Measurements from ENCODE around the gene GTF2A2. TPM values are rescaled to one million over a fixed set of nuclear protein-coding genes. Genes with fewer than 3 reads are reported as not detected.

GTF2A2 gene
- total RNA-seq, 1 experiment from 2014 or later: 175 TPM

DNA sequence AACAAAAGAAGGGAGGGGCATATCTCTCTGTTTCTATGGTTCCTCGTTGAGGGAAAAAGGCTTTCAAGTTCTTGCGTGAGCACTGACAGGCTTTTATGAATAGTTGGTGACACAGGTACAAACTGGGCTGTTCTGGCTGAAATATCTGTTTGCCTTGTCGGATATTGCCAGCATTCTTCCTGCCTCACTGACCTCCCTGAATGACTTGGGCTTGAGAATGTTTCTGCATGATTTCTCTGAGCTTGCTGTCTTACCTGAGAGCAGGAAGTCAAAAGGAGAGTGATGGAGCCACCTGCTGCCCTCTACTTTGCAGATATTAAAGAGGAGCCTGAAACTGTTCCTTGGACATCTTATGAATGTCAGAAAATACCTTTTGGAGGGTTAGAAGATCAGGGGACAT, 40.9 kb downstream of the GTF2A2 start:
- TF ChIP-seq CBX3 (IDR thresholded peaks at IDR 0.05; ENCODE audit: low read depth) (no peak), RAD21 (IDR thresholded peaks at IDR 0.05; ENCODE audit: low read depth) (peak; percentile 72)
- TF ChIP-seq, protein P1, sequence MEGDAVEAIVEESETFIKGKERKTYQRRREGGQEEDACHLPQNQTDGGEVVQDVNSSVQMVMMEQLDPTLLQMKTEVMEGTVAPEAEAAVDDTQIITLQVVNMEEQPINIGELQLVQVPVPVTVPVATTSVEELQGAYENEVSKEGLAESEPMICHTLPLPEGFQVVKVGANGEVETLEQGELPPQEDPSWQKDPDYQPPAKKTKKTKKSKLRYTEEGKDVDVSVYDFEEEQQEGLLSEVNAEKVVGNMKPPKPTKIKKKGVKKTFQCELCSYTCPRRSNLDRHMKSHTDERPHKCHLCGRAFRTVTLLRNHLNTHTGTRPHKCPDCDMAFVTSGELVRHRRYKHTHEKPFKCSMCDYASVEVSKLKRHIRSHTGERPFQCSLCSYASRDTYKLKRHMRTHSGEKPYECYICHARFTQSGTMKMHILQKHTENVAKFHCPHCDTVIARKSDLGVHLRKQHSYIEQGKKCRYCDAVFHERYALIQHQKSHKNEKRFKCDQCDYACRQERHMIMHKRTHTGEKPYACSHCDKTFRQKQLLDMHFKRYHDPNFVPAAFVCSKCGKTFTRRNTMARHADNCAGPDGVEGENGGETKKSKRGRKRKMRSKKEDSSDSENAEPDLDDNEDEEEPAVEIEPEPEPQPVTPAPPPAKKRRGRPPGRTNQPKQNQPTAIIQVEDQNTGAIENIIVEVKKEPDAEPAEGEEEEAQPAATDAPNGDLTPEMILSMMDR (IDR thresholded peaks at IDR 0.05 in 2 of 3, conservative IDR thresholded peaks at IDR 0.05 in 1 of 3; ENCODE audit: borderline replicate concordance in 1 of 3, insufficient read depth in 1 of 3, low read depth in 2 of 3, low read length in 2 of 3): peak in 1 of 3 experiments; percentile 40; a peak in 1 of 6 replicates
- DNase-seq (ENCODE audit: low read depth, low spot score): no peak
- ATAC-seq: no peak
- Histone ChIP-seq H3K27ac (ENCODE audit: low read depth, low read length) (no peak overlapping the region), H3K9ac (ENCODE audit: low read length) (no peak overlapping the region), H3K4me3 (replicated peaks in 1 of 2; ENCODE audit: low read depth in 1 of 2, low read length in 2 of 2) (no peak overlapping the region), H3K36me3 (ENCODE audit: control insufficient read depth in 1 of 2, insufficient read depth in 2 of 2, low read length in 2 of 2) (no peaks in the 10 kb centered on the region), H2AFZ (ENCODE audit: low read depth, low read length, poor library complexity, severe bottlenecking) (no peak overlapping the region), H3K9me2 (ENCODE audit: insufficient read depth) (no peaks in the 10 kb centered on the region), H3K4me2 (ENCODE audit: low read length) (no peak overlapping the region), H3K4me1 (ENCODE audit: control insufficient read depth in 1 of 2, insufficient read depth in 2 of 2, low read length in 2 of 2) (peaks cover 10 to 22% of the 10 kb centered on the region in 2 experiments; a peak in 3 of 4 replicates), H3K9me3 (ENCODE audit: control insufficient read depth in 1 of 2, insufficient read depth in 1 of 2, low read depth in 1 of 2, low read length in 2 of 2) (no peaks in the 10 kb centered on the region), H3K79me2 (ENCODE audit: insufficient read depth, low read length) (no peaks in the 10 kb centered on the region), H3K27me3 (ENCODE audit: insufficient read depth, low read length) (no peaks in the 10 kb centered on the region), H4K20me1 (ENCODE audit: insufficient read depth) (no peaks in the 10 kb centered on the region)
- no TSS peak for BruUV-seq (replicated peaks)
- ChIA-PET CTCF (interaction anchor here (1.6 to 3.0 kb wide), 2 partner anchors 84 to 92 kb away, joined by 3 to 23 read pairs; no protein-coding TSS in a partner anchor), RAD21 (ENCODE audit: low non-redundant PET in 1 of 2, low total read pairs in 2 of 2, uncharacterized antibody in 2 of 2, unreplicated experiment in 2 of 2) (interaction anchor here (1.0 to 1.5 kb wide), 2 partner anchors 83 to 87 kb away, joined by 4 to 6 read pairs; no protein-coding TSS in a partner anchor), POLR2A (interaction anchor here (1.2 kb wide), 1 partner anchor 84 kb away, joined by 5 read pairs; no protein-coding TSS in a partner anchor)
- intact Hi-C loops (cut with micrococcal nuclease): no loop called here

DNA sequence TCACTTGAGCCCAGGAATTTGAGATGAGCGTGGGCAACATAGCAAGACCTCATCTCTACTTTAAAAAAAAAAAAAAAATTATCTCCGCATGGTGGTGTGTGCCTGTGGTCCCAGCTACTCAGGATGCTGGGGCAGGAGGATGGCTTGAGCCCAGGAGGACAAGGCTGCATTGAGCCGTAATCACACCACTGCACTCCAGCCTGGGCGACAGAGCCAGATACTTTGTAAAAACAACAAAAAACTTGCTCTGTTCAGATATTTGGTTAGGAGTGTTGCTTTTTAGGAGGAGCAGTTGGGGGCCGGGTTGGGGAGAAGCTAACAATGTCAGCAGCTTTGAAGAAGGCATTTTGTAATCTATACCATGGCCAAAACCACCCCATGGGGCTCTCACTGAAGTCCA, 41.7 kb downstream of the GTF2A2 start:
- Histone ChIP-seq H3K27ac (ENCODE audit: low read depth, low read length) (no peak overlapping the region), H3K9ac (ENCODE audit: low read length) (no peak overlapping the region), H3K27me3 (ENCODE audit: insufficient read depth, low read length) (no peaks in the 10 kb centered on the region), H3K79me2 (ENCODE audit: insufficient read depth, low read length) (no peaks in the 10 kb centered on the region), H3K4me1 (ENCODE audit: control insufficient read depth in 1 of 2, insufficient read depth in 2 of 2, low read length in 2 of 2) (peaks cover 13 to 25% of the 10 kb centered on the region in 2 experiments; a peak in 3 of 4 replicates), H3K9me2 (ENCODE audit: insufficient read depth) (no peaks in the 10 kb centered on the region), H4K20me1 (ENCODE audit: insufficient read depth) (no peaks in the 10 kb centered on the region), H3K4me2 (ENCODE audit: low read length) (no peak overlapping the region), H3K36me3 (ENCODE audit: control insufficient read depth in 1 of 2, insufficient read depth in 2 of 2, low read length in 2 of 2) (no peaks in the 10 kb centered on the region), H3K4me3 (replicated peaks in 1 of 2; ENCODE audit: low read depth in 1 of 2, low read length in 2 of 2) (no peak overlapping the region), H3K9me3 (ENCODE audit: control insufficient read depth in 1 of 2, insufficient read depth in 1 of 2, low read depth in 1 of 2, low read length in 2 of 2) (no peaks in the 10 kb centered on the region), H2AFZ (ENCODE audit: low read depth, low read length, poor library complexity, severe bottlenecking) (no peak overlapping the region)
- ChIA-PET POLR2A (no interaction called here), CTCF (interaction anchor here (3.0 kb wide), 1 partner anchor 83 kb away, joined by 23 read pairs; no protein-coding TSS in a partner anchor), RAD21 (ENCODE audit: low non-redundant PET in 1 of 2, low total read pairs in 2 of 2, uncharacterized antibody in 2 of 2, unreplicated experiment in 2 of 2) (no interaction called here)
- DNase-seq (ENCODE audit: low read depth, low spot score) (no peak), ATAC-seq (no peak)
- intact Hi-C loops (cut with micrococcal nuclease): no loop called here
- no TSS peak for BruUV-seq (replicated peaks)
- TF ChIP-seq POLR2A (IDR thresholded peaks at IDR 0.05; ENCODE audit: borderline replicate concordance, extremely low read depth, insufficient read depth, insufficient read length) (no peak), SRF (IDR thresholded peaks at IDR 0.05; ENCODE audit: low read depth) (no peak), EGR1 (IDR thresholded peaks at IDR 0.05; ENCODE audit: low read depth) (no peak), CBX3 (IDR thresholded peaks at IDR 0.05; ENCODE audit: low read depth) (no peak), CEBPB (IDR thresholded peaks at IDR 0.05; ENCODE audit: low read depth) (no peak), ELF1 (IDR thresholded peaks at IDR 0.05; ENCODE audit: borderline replicate concordance, low read depth) (no peak), YY1 (IDR thresholded peaks at IDR 0.05; ENCODE audit: extremely low read depth, insufficient replicate concordance, low read depth, low read length) (no peak), RAD21 (IDR thresholded peaks at IDR 0.05; ENCODE audit: low read depth) (no peak)
- TF ChIP-seq, protein P1 (IDR thresholded peaks at IDR 0.05 in 2 of 3, conservative IDR thresholded peaks at IDR 0.05 in 1 of 3; ENCODE audit: borderline replicate concordance in 1 of 3, insufficient read depth in 1 of 3, low read depth in 2 of 3, low read length in 2 of 3): no peak
- TF ChIP-seq, protein P2, sequence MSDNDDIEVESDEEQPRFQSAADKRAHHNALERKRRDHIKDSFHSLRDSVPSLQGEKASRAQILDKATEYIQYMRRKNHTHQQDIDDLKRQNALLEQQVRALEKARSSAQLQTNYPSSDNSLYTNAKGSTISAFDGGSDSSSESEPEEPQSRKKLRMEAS (IDR thresholded peaks at IDR 0.05): no peak
- TF ChIP-seq, protein P3, sequence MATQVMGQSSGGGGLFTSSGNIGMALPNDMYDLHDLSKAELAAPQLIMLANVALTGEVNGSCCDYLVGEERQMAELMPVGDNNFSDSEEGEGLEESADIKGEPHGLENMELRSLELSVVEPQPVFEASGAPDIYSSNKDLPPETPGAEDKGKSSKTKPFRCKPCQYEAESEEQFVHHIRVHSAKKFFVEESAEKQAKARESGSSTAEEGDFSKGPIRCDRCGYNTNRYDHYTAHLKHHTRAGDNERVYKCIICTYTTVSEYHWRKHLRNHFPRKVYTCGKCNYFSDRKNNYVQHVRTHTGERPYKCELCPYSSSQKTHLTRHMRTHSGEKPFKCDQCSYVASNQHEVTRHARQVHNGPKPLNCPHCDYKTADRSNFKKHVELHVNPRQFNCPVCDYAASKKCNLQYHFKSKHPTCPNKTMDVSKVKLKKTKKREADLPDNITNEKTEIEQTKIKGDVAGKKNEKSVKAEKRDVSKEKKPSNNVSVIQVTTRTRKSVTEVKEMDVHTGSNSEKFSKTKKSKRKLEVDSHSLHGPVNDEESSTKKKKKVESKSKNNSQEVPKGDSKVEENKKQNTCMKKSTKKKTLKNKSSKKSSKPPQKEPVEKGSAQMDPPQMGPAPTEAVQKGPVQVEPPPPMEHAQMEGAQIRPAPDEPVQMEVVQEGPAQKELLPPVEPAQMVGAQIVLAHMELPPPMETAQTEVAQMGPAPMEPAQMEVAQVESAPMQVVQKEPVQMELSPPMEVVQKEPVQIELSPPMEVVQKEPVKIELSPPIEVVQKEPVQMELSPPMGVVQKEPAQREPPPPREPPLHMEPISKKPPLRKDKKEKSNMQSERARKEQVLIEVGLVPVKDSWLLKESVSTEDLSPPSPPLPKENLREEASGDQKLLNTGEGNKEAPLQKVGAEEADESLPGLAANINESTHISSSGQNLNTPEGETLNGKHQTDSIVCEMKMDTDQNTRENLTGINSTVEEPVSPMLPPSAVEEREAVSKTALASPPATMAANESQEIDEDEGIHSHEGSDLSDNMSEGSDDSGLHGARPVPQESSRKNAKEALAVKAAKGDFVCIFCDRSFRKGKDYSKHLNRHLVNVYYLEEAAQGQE (IDR thresholded peaks at IDR 0.05; ENCODE audit: low read depth): no peak
